Measurements from ENCODE around the gene RAMP2. TPM values are rescaled to one million over a fixed set of nuclear protein-coding genes. Genes with fewer than 3 reads are reported as not detected.
A peak's percentile ranks its signal among the peaks of the same experiment; 100 is the strongest.

The RAMP2 gene
- total and polyA plus RNA-seq, 2 of the 13 experiments (the other 11 are each of a cell fraction or from before 2014, with no cell fraction given) = 1.4 to 5.2 TPM

GRCh38 chr17:42782166-42783061 is 21.4 kb downstream of the RAMP2 start (continued):
- TF ChIP-seq ZNF446 (CRISPR knock-in tag; IDR thresholded peaks at IDR 0.05) = 0 out of 2 replicates have a peak, but pooled peaks have one; percentile 54
- peak; percentile 54; the same call in 1 of the 2 replicates for TF ChIP-seq NRL (CRISPR knock-in tag; IDR thresholded peaks at IDR 0.05; ENCODE audit: borderline replicate concordance)
- peak; percentile 38; the same call in 1 of the 2 replicates for TF ChIP-seq NFKB2 (CRISPR knock-in tag; IDR thresholded peaks at IDR 0.05; ENCODE audit: borderline replicate concordance)
- TF ChIP-seq ZBTB7B (CRISPR knock-in tag; IDR thresholded peaks at IDR 0.05) = peak; percentile 17; the same call in 1 of the 2 replicates
- no peak for TF ChIP-seq FOXC1 (CRISPR knock-in tag; IDR thresholded peaks at IDR 0.05; ENCODE audit: borderline replicate concordance)
- TF ChIP-seq, protein P1, sequence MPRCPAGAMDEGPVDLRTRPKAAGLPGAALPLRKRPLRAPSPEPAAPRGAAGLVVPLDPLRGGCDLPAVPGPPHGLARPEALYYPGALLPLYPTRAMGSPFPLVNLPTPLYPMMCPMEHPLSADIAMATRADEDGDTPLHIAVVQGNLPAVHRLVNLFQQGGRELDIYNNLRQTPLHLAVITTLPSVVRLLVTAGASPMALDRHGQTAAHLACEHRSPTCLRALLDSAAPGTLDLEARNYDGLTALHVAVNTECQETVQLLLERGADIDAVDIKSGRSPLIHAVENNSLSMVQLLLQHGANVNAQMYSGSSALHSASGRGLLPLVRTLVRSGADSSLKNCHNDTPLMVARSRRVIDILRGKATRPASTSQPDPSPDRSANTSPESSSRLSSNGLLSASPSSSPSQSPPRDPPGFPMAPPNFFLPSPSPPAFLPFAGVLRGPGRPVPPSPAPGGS (CRISPR knock-in tag; IDR thresholded peaks at IDR 0.05) = 0 out of 2 replicates have a peak, but pooled peaks have one; percentile 23
- TF ChIP-seq SRSF1 (optimal IDR thresholded peaks at IDR 0.05; ENCODE audit: low read depth, low read length) = peak; percentile 76
- TF ChIP-seq RBAK (CRISPR knock-in tag; IDR thresholded peaks at IDR 0.05) = no peak
- 0 out of 2 replicates have a peak, but pooled peaks have one; percentile 14 for TF ChIP-seq ZNF274 (CRISPR knock-in tag; IDR thresholded peaks at IDR 0.05)
- TF ChIP-seq ZNF501 (CRISPR knock-in tag; IDR thresholded peaks at IDR 0.05) = 0 out of 2 replicates have a peak, but pooled peaks have one; percentile 28
- TF ChIP-seq HNF1A (IDR thresholded peaks at IDR 0.05; ENCODE audit: low read depth) = no peak
- TF ChIP-seq HNF1A (CRISPR knock-in tag; IDR thresholded peaks at IDR 0.05; ENCODE audit: borderline replicate concordance) = peak; percentile 16; the same call in 1 of the 2 replicates
- no peak for TF ChIP-seq HMG20A (CRISPR knock-in tag; IDR thresholded peaks at IDR 0.05; ENCODE audit: borderline replicate concordance)
- TF ChIP-seq ZNF547 (CRISPR knock-in tag; IDR thresholded peaks at IDR 0.05) = 0 out of 2 replicates have a peak, but pooled peaks have one; percentile 46
- peak; percentile 64; the same call in 1 of the 2 replicates for TF ChIP-seq ZC3H13 (CRISPR knock-in tag; IDR thresholded peaks at IDR 0.05)
- no peak for TF ChIP-seq HDAC6 (IDR thresholded peaks at IDR 0.05; ENCODE audit: low read depth, low read length)
- TF ChIP-seq ATF7-NPFF (CRISPR knock-in tag; IDR thresholded peaks at IDR 0.05; ENCODE audit: low read depth) = no peak
- peak; percentile 43 for TF ChIP-seq RBM39 (IDR thresholded peaks at IDR 0.05; ENCODE audit: low read depth, low read length, poor library complexity, severe bottlenecking)
- peak; percentile 68 for TF ChIP-seq RBFOX2 (IDR thresholded peaks at IDR 0.05; ENCODE audit: low read depth, low read length)
